GM18870 (cell line): Measurements from ENCODE around the gene GSC2.

ENCODE experiments used
- ATAC-seq: cut with Tn5 transposase; IDR thresholded peaks from one replicate; pipeline ENCODE4 v1.9.1; 2021; ENCODE audit warnings: moderate library complexity; ENCODE audit not compliant: unreplicated experiment

GSC2 gene

DNA sequence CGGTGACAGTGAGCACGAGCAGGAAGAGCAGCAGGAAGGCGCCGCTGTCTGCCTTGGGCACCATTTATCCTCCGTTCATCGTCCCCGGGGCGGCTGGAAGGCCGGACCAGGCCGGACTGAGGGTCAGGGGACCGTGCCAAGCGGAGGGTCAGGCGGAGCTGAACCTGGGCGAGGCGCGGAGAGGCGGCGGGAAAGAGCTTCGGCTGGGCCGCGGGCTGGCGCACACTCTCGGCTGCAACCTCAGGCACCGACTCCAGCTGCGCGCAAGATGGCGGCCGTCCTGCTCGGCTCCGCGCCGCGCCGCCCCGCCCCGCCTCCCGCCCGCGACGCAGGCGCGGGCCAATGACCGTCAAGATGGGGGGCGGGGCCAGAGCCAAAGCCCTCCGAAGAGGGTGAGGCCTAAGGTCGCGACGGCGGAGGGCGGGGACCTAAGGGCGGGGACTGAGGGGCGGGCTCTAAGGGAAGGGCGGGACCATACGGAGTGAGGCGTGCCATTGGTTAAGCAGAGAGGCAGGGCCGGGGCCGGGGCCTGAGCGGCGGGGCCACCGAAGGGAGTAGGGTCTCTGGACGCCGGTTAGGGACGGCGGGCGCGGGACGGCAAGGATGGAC is 27.8 kb downstream of the GSC2 start, which contains the start of gene DGCR2:
TSS of gene DGCR2 (minus strand) at position 270 of the 609 bp plus-strand sequence. CDS start at position 64, 206 bp downstream.
- ATAC-seq: no peak

DNA sequence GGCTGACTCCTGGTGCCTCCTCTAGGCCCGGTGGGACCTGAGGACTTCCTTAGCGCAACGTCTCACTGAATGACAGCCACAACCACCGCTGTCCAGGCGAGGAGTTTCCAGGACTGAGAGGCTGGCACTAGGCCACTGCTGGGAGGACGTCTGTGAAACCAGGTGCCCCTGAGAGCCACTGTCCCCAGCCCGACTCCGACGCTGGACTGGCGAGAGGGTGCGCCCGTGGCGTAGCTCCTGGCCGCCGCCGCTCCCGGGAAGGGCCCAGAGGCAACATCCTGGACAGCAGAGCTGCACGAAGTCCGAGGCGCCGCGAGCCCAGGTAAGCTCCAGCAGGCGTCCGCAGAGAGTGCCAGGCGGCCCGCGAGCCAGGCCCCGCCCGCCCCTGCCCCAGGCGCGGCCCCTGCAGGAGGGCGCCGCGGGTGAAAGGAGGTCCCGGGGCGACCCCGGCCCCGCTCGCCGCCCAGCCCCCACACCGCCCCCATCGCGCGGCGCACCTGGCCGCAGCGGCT is 28.4 kb downstream of the GSC2 start:
- no peak for ATAC-seq

GRCh38 chr22:19120829-19121630 is 29.1 kb downstream of the GSC2 start:
- no peak for ATAC-seq

- ATAC-seq: no peak
These were observed 30.1 kb downstream of the GSC2 start for GRCh38 chr22:19119949-19120348.

DNA sequence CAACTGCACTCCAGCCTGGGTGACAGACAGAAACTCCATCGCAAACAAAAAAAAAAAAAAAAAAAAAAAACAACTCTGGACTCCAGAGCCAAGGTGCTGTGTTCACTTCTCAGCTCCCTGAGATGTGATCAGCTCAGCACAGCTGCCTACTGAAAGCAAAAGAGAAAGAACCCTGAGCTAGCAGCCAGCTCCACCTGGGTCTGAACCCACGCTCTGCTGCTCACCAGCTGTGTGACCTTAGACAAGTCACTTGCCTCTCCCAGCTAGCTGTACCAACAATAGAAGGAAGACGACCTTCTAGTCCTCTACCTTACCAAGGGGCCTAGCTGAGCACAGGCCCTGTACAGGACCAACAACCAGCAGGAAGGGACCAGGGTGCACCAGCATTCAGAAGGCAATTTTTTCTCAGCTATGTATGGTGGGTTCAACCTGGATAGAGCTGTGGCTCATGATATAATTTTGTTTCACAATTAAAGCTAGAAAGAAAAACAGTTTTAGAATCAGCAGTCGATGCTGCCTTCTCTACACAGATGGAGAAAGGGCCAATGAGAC is 31.7 kb downstream of the GSC2 start:
- peak; percentile 36 for ATAC-seq

GRCh38 chr22:19117111-19117512 is 33.0 kb downstream of the GSC2 start:
- no peak for ATAC-seq

GRCh38 chr22:19115628-19116027 is 34.5 kb downstream of the GSC2 start:
- no peak for ATAC-seq

DNA sequence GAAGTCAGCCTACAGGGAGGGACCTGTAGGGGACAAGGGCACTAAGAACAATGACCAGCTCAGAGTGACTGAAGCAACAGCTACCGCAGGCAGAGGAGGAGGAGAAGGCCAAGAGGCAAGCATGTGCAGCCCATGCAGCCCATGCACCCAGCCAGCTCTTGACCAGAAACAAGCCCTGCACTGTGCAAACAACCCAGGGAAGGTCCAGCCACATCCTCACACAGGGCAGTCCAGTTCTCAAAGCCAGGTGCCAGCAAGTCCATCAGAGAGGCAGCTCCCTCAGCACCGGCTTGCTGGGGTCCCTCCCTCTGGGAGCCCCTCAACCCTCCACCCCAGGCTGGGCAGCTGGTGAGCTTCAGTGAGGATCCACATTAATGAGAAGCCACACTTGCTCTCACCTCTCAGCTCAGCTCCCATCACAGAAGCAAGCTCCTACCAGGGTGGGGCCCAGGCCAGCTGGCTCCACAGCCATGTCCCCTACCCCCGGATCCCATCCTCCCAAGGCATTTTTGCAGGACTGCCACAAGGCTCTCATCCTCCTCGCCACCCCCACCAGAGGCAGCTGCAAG is 35.0 kb downstream of the GSC2 start:
- no peak for ATAC-seq

DNA sequence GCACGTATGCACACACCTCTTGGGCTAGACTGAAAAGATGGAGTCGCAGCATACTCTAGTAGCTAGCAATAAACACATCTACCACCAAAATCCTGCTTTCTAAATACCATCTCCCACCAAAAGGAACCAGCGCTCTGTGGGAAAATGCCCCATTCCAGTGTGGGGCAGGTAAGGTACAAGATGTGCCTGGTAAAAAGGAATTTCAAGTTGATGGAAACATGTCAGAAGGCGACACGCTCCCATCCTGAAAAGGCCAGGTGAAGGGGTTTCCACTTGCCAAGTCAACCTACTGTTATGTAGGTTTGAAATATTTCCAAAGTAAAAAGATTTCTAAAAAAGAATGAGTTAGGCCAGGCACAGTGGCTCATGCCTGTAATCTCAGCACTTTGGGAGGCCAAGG is 36.7 kb downstream of the GSC2 start:
- ATAC-seq: no peak

DNA sequence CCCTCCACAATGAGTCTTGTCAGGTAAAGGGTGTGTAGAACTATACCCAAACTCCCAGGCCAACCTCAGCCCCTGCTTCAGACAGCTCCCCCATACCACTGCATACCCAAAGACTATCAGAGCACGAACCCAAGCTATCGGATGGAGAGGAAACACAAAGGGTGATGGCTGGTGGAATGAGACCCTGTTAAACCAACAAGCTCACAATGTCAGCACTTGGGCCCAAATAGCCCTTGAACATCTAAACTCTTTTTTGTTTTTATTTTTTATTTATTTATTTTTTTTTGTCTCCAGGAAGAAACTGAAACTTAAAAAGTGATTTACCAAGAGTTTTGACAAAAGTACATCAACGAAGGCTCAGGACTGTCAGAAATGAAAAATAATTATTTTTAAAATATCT is 38.5 kb downstream of the GSC2 start:
- ATAC-seq: no peak

DNA sequence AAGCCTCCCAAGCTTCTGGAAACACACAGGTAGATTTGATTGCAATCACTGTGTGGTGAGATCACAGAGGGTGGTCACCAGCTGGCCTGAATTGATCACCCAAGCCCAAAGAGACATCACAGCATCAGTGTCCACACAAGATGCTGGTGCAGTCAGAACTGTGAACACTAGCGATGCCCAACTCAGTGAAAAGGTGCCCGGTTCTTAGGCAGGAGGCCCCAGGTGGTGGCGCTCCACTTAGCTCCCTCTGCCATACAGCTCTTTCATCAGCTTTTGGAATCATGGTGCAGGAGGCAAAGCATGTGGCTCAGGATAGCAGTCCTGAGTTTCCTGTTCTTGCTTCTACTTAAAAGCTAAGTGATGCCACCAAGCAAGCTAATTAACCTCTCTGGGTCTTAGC is 39.0 kb downstream of the GSC2 start:
- no peak for ATAC-seq

GRCh38 chr22:19110646-19111045 is 39.4 kb downstream of the GSC2 start:
- ATAC-seq: no peak

DNA sequence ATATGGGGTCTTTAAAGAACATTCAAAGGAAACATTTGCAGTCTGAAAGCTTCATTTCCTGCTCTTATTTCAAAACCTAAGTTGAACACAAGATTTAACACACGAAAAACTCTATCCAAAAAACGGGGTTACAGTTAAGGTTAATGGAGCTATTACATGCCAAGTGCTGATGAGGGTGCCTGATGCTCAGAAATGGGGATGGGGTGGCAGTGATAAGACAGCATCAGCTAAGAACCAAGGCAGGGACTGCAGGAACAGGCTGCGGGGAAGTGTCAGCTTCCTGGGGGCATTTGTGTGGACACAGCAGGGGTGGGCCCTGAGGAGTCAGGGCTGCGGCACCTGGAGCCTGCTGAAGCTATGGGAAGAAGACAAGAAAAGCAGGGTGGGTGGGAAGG is 40.0 kb downstream of the GSC2 start:
- no peak for ATAC-seq

DNA sequence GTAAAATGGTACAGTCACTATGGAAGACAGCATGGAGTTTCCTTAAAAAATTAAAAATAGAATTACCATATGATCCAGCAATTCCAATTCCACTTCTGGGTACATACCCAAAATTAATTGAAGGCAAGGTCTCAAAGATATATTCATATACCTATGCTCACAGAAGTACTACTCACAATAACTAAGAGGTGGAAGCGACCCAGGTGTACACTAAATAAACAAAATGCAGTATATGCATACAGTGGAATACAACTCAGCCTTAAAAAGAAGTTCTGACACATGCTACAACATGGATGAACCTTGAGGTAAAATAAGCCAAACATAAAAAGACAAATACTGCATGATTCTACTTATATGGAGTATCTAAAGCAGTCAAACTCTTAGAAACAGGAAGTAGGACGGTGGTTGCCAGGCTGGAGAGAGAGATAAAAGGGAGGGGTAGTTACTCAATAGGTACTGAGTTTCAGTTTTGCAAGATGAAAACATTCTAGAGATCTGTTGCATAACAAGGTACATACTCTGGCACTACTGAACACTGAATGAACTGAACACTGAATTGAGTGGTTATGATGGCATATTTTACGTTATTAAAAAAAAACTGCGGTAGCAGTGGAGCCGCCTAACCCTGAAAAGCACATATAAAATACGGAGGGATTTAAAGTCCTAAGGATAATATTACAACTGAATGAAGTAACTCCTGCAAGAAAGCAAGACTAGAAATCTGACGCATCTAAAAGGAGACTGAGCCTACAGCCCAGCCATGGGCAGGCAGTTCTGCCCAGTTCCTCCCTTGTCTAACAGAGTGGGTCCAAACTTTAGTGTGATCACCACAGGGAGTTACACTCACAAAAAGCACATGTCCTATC is 40.7 kb downstream of the GSC2 start:
- peak; percentile 78 for ATAC-seq

GRCh38 chr22:19108807-19109197 is 41.3 kb downstream of the GSC2 start:
- no peak for ATAC-seq

DNA sequence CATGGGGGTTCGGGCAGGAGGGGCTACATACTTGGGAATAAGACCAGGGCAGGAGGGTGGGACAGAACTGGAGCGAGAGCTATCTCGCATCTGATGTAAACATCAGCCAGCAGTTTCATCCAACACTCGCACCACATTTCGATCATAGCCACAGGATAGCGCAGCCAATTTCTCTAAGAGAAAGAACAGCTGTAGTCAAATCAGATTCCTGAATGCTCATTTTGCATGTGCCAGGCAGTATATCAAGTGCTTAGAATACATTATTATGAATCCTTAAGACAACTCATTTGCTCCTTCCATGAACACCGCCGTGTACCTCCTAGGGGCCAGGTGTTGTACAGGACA is 42.4 kb downstream of the GSC2 start:
- no peak for ATAC-seq

GRCh38 chr22:19106886-19107729 is 43.0 kb downstream of the GSC2 start:
- ATAC-seq: no peak

DNA sequence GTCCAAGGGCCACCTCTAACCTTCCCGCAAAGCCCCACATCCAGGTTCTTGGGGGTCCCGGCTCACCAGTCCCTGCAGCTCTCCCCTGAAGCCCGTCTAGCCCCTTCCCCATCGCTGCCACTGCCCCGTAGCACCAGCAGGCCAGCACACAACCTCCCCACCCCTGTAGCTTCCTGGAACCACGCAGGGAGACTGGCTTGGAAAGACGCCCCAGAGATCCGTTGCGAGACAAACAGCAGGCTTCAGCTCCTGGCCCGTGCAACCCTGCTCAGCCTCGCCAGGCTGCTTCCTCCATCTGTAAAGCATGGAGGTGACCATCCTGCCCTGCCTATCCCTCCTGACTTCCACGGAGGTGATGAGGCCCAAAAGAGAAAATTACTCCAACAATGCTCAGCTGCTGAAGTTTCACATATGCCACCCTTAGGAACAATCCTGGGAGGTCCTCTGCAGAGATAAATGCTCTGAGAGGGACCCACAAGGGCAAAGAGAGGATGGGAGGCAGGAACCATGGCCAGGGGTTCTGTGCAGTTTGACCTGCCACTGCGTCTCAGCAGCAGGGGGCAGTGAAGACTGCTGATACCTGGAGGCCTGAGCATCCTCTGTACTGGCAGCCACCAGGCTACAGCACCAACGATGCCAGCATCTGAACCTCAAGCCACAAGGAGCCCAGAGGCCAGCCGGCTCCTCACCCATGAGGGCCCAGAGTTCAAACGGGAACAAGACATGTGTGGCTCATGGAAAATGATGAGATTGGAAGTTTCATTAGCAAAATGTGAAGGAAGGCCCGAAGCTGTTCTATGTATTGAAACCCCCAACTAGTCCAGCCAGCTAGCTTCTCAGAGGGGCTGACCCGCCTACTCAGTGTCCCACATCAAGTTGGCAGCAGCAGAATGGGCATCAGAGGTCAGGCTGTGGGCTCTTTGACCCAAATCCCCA is 44.0 kb downstream of the GSC2 start:
- no peak for ATAC-seq

DNA sequence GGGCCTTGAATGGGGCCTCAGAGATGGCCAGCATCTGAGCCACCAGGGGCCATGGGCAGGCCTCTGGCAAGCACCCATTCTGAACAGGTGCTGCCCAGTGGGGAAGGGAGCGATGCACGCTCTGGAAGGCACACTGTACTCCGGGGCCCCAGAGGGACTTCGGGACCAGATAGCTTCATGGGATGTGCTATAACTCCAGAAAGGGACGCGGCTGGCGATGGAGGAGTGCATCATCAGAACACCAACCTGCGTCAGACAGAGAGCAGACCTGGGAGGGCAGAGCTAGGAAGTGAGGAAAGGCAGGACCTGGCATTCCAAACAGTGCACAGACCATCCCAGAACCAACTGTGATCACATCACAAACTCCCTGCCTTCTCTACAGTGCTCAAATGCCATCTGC is 44.6 kb downstream of the GSC2 start:
- ATAC-seq: no peak
